Sigmoid colon (tissue), 7 donors: ENCODE measurements around the gene NKAIN4. TPM values are rescaled to one million over a fixed set of nuclear protein-coding genes. Genes with fewer than 3 reads are reported as not detected.

ENCODE experiments used
- DNase-seq: peaks from one replicate; pipeline ENCODE4 v3.0.0-alpha.2; 2019
- H3K27ac ChIP-seq, 4 donors: fragments of 200-600 bp; sonication (generic); one replicate each; pipeline ENCODE4 v1.5.1; 2016 to 2019; ENCODE audit warnings: mild to moderate bottlenecking in 1 of 4
- H3K27me3 ChIP-seq, 3 donors: fragments of 200-600 bp; sonication (generic); one replicate each; pipeline ENCODE4 v1.5.1; 2019; ENCODE audit warnings: mild to moderate bottlenecking in 1 of 3
- H3K36me3 ChIP-seq, 4 donors: fragments of 200-600 bp; sonication (generic); one replicate each; pipeline ENCODE4 v1.5.1; 2016 to 2019
- H3K4me1 ChIP-seq, 4 donors: fragments of 200-600 bp; sonication (generic); one replicate each; pipeline ENCODE4 v1.5.1; 2017 to 2019
- H3K4me3 ChIP-seq, 4 donors: fragments of 200-600 bp; sonication (generic); one replicate each; pipeline ENCODE4 v1.5.1; 2017 to 2019; ENCODE audit warnings: mild to moderate bottlenecking in 2 of 4, moderate library complexity in 1 of 4
- H3K9me3 ChIP-seq, 4 donors: fragments of 200-600 bp in 3 of 4; sonication (generic) in 3 of 4; one replicate each; pipeline versions ENCODE4 v1.5.1 to v1.6.1; 2013 to 2019
- CTCF ChIP-seq, 4 experiments: fragments of 450-650 bp in 3 of 4; fragments of 200-600 bp in 1 of 4; IDR thresholded peaks; one replicate each; pipeline ENCODE4 v1.5.1; 2016 to 2019; ENCODE audit warnings: antibody characterized with exemption in 4 of 4, mild to moderate bottlenecking in 3 of 4, moderate library complexity in 2 of 4
- EP300 ChIP-seq, 4 donors: sonication (generic); formaldehyde crosslinking; IDR thresholded peaks; one replicate each; pipeline ENCODE4 v1.6.1; 2017; ENCODE audit warnings: antibody characterized with exemption in 4 of 4
- POLR2A ChIP-seq, 2 donors: fragments of 450-650 bp; IDR thresholded peaks; one replicate each; pipeline ENCODE4 v1.6.1; 2016; ENCODE audit warnings: antibody characterized with exemption in 2 of 2, mild to moderate bottlenecking in 2 of 2, moderate library complexity in 2 of 2
- POLR2AphosphoS5 ChIP-seq, 4 donors: sonication (generic); formaldehyde crosslinking; IDR thresholded peaks; one replicate each; pipeline ENCODE4 v1.6.1; 2017; ENCODE audit warnings: antibody characterized with exemption in 4 of 4
- WGBS, 2 donors: extraction: QIAGEN DNeasy Blood & Tissue Kit; methylation state at CpG; one replicate each; pipeline ENCODE4 v1.1.7; 2013; 5-methylcytosine and 5-hydroxymethylcytosine counted together
- intact Hi-C: fragments of 100-400 bp; cut with DNase I; formaldehyde crosslinking; loops from one replicate; pipeline ENCODE4 v1.15.1; 2023
- polyA plus RNA-seq, 3 donors: library from polyadenylated mRNA; stranded (reverse); fragments of 200-250 nt; gene quantifications; one replicate each; pipeline ENCODE4 v1.2.3, GENCODE V29; 2013
- total RNA-seq, 4 donors: library from RNA; depleted of rRNA; stranded (reverse); fragments of >200 nt; gene quantifications; one replicate each; pipeline ENCODE4 v1.1.0, GENCODE V29; 2016
- donor health status: healthy with polysubstance abuse.
- donor health status: Bipolar disorder and iron deficiency.
- donor health status: healthy.

Gene NKAIN4
- total and polyA plus RNA-seq, 7 donors = 0.33 to 4.4 (median 0.95) TPM; not detected in 2

- Histone ChIP-seq H3K4me3 (no peak overlapping the region), H3K4me1 (no peaks in the 10 kb centered on the region), H3K9me3 (no peaks in the 10 kb centered on the region), H3K27ac (no peak overlapping the region), H3K27me3 (no peaks in the 10 kb centered on the region), H3K36me3 (peaks cover 12 to 99% (median 59%) of the 10 kb centered on the region in 4 donors)
- WGBS, 2 donors = 79 to 81% methylated on average over 14 of the region's 14 CpGs
- intact Hi-C loops = no loop called here
- no peak for DNase-seq
- TF ChIP-seq EP300 (IDR thresholded peaks at IDR 0.05) (no peak), POLR2AphosphoS5 (IDR thresholded peaks at IDR 0.05) (no peak), CTCF (IDR thresholded peaks at IDR 0.05) (no peak), POLR2A (IDR thresholded peaks at IDR 0.05) (no peak)
Observed at GRCh38 chr20:63284083-63284440, 29.8 kb upstream of the NKAIN4 start.

GRCh38 chr20:63283397-63284082 lies 29.3 kb upstream of the NKAIN4 start:
- H3K27ac ChIP-seq = no peak overlapping the region
- no peak overlapping the region for H3K4me3 ChIP-seq
- TF ChIP-seq CTCF (IDR thresholded peaks at IDR 0.05) (no peak), POLR2A (IDR thresholded peaks at IDR 0.05) (no peak), POLR2AphosphoS5 (IDR thresholded peaks at IDR 0.05) (no peak), EP300 (IDR thresholded peaks at IDR 0.05) (no peak)
- H3K27me3 ChIP-seq = no peaks in the 10 kb centered on the region
- no peaks in the 10 kb centered on the region for H3K4me1 ChIP-seq
- 93 to 94% methylated on average over 33 of the region's 33 CpGs for WGBS, 2 donors
- intact Hi-C loops = no loop called here
- H3K9me3 ChIP-seq = no peaks in the 10 kb centered on the region
- no peak for DNase-seq
- peaks cover 12 to 99% (median 62%) of the 10 kb centered on the region in 4 donors for H3K36me3 ChIP-seq

GRCh38 chr20:63282946-63283345 lies 28.7 kb upstream of the NKAIN4 start:
- H3K36me3 ChIP-seq = peaks cover 12 to 99% (median 64%) of the 10 kb centered on the region in 4 donors
- DNase-seq = no peak
- WGBS, 2 donors = 95% methylated on average over 17 of the region's 17 CpGs
- H3K4me3 ChIP-seq = no peak overlapping the region
- no peak overlapping the region for H3K27ac ChIP-seq
- no peaks in the 10 kb centered on the region for H3K9me3 ChIP-seq
- TF ChIP-seq POLR2A (IDR thresholded peaks at IDR 0.05) (no peak), POLR2AphosphoS5 (IDR thresholded peaks at IDR 0.05) (no peak), EP300 (IDR thresholded peaks at IDR 0.05) (no peak), CTCF (IDR thresholded peaks at IDR 0.05) (no peak)
- no peaks in the 10 kb centered on the region for H3K4me1 ChIP-seq
- intact Hi-C loops = no loop called here
- H3K27me3 ChIP-seq = no peaks in the 10 kb centered on the region

GRCh38 chr20:63281742-63282665 lies 27.7 kb upstream of the NKAIN4 start:
- intact Hi-C loops = no loop called here
- Histone ChIP-seq H3K27ac (no peak overlapping the region), H3K9me3 (no peaks in the 10 kb centered on the region), H3K4me3 (no peak overlapping the region), H3K36me3 (peaks cover 12 to 99% (median 65%) of the 10 kb centered on the region in 4 donors), H3K4me1 (no peaks in the 10 kb centered on the region), H3K27me3 (no peaks in the 10 kb centered on the region)
- no peak for TF ChIP-seq POLR2AphosphoS5 (IDR thresholded peaks at IDR 0.05)
- TF ChIP-seq POLR2A (IDR thresholded peaks at IDR 0.05) = no peak
- no peak for TF ChIP-seq CTCF (IDR thresholded peaks at IDR 0.05)
- TF ChIP-seq EP300 (IDR thresholded peaks at IDR 0.05) = no peak
- no peak for DNase-seq
- 92 to 93% methylated on average over 38 of the region's 38 CpGs for WGBS, 2 donors
